ENCODE results near the gene TBC1D2. TPM values are rescaled to one million over a fixed set of nuclear protein-coding genes. Genes with fewer than 3 reads are reported as not detected.

The TBC1D2 gene
- total and polyA plus RNA-seq, 2 of the 13 experiments (the other 11 are each of a cell fraction or from before 2014, with no cell fraction given): 2.0 to 2.8 TPM

DNA sequence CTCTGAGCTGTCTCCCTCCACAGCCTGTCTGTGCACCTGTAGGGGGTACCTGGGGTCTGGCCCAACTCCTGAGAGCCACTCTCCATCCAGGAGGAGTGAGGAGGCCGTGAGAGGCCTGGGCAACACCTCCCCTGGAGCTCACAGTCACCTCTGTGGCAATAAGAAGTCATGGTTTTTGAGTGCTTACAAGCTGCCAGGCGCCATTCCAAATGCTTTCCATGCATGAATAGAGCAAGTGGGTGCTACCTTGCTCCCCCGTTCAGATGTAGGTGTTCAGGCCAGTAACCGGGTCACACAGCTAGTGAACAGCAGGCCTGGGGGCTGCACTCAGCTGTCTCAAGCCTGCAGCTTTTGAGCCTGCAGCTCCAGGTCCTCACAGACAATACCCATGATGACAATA is 93.6 kb downstream of the TBC1D2 start:
- Histone ChIP-seq H3K9ac (ENCODE audit: insufficient read depth, low read depth, low read length) (no peak overlapping the region), H3K79me2 (ENCODE audit: insufficient read depth, low read length) (peaks cover 21% of the 10 kb centered on the region), H3K27me3 (ENCODE audit: control insufficient read depth in 1 of 2, insufficient read depth in 2 of 2, low read length in 2 of 2) (no peaks in the 10 kb centered on the region), H3K27ac (ENCODE audit: extremely low read length, insufficient read depth, low read length) (no peak overlapping the region), H3K36me3 (replicated peaks in 1 of 2; ENCODE audit: control insufficient read depth in 1 of 2, insufficient read depth in 2 of 2, low read length in 2 of 2) (peaks cover 3 to 7% of the 10 kb centered on the region in 2 experiments; a peak in 3 of 5 replicates), H3K4me2 (ENCODE audit: low read depth, low read length) (no peak overlapping the region), H3K4me3 (replicated peaks in 1 of 3; ENCODE audit: insufficient read depth in 1 of 3, low read depth in 2 of 3, low read length in 3 of 3) (no peak overlapping the region), H3K9me3 (ENCODE audit: low read length) (no peaks in the 10 kb centered on the region), H3K4me1 (ENCODE audit: insufficient read depth, low read length) (peaks cover 57% of the 10 kb centered on the region), H4K20me1 (ENCODE audit: insufficient read depth, low read length) (no peaks in the 10 kb centered on the region), H2AFZ (ENCODE audit: low read length) (no peak overlapping the region)
- intact Hi-C loops (cut with micrococcal nuclease; ENCODE audit: unreplicated experiment) (loop anchor here (10.0 kb wide), 1 partner anchor 47 kb away; the partner anchor contains the start of gene TRIM14), in situ Hi-C loops (cut with HindIII; ENCODE audit: extremely low pct_ligation_motif_present, low pct_unique_long_range_greater_than_20kb) (no loop called here)
- no peak for ATAC-seq
- POLR2A ChIA-PET: interaction anchor here (1.4 kb wide), 1 partner anchor 21 kb away, joined by 3 read pairs; no protein-coding TSS in a partner anchor
- WGBS (ENCODE audit: low lambda C conversion rate): 90% methylated on average over 2 of the region's 4 CpGs
- no peak for DNase-seq (ENCODE audit: low spot score)
- BruUV-seq (replicated peaks): no TSS peak
- no peak for TF ChIP-seq RCOR2 (CRISPR knock-in tag; IDR thresholded peaks at IDR 0.05)
- no peak for TF ChIP-seq ADNP (CRISPR knock-in tag; IDR thresholded peaks at IDR 0.05)
- TF ChIP-seq CEBPG (CRISPR knock-in tag; IDR thresholded peaks at IDR 0.05): no peak
- TF ChIP-seq ZNF691 (CRISPR knock-in tag; IDR thresholded peaks at IDR 0.05; ENCODE audit: borderline replicate concordance, low read depth): no peak
- TF ChIP-seq ZHX1 (CRISPR knock-in tag; IDR thresholded peaks at IDR 0.05; ENCODE audit: low read depth): no peak
- no peak for TF ChIP-seq MTA3 (CRISPR knock-in tag; IDR thresholded peaks at IDR 0.05)
- no peak for TF ChIP-seq ZNF775 (CRISPR knock-in tag; IDR thresholded peaks at IDR 0.05; ENCODE audit: borderline replicate concordance)
- no peak for TF ChIP-seq HMG20A (CRISPR knock-in tag; IDR thresholded peaks at IDR 0.05; ENCODE audit: borderline replicate concordance)
- FAIRE-seq: no peak
- CTCF ChIA-PET (ENCODE audit: low intra/inter-chr PET ratio, low total read pairs): no interaction called here

Data from HepG2 (cell line).